ENCODE measurements around the gene APOL4. TPM values are rescaled to one million over a fixed set of nuclear protein-coding genes. Genes with fewer than 3 reads are reported as not detected.
"Not testable (repeated sequence)": the region's sequence is repeated elsewhere in the genome, so short reads cannot be mapped to it uniquely, and the experiment has no call there.

Gene APOL4
- total RNA-seq, 1 donor: not detected

GRCh38 chr22:36218648-36219193, 17.1 kb upstream of the APOL4 start:
- no peak for DNase-seq (ENCODE audit: low read depth)
- no peak for TF ChIP-seq CTCF (IDR thresholded peaks at IDR 0.05; ENCODE audit: insufficient read depth, low read depth, low read length)
- H3K4me3 ChIP-seq (ENCODE audit: low read depth, low read length): no peak overlapping the region

DNA sequence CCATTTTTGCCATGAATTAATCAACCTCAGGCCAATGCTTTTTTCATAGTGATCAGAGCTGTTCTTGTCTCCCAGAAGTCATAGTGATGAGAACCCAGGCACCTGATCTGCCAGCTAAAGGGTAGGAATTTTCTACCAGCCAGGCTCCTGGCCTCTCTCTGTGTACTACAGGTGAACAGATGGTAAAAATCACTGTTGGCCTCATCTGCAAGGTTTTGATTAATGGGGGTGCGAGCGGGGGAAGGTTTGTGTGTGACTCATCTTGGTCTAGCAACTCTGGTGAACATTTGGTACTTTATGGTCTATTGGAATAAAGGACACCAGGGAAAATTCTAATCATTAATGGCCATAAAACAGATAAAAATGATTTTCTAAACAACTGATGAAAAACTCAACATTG, 14.4 kb upstream of the APOL4 start:
- TF ChIP-seq CTCF (IDR thresholded peaks at IDR 0.05; ENCODE audit: insufficient read depth, low read depth, low read length): no peak
- no peak for DNase-seq (ENCODE audit: low read depth)
- H3K4me3 ChIP-seq (ENCODE audit: low read depth, low read length): no peak overlapping the region

GRCh38 chr22:36213586-36213985, 12.0 kb upstream of the APOL4 start:
- no peak for TF ChIP-seq CTCF (IDR thresholded peaks at IDR 0.05; ENCODE audit: insufficient read depth, low read depth, low read length)
- no peak overlapping the region for H3K4me3 ChIP-seq (ENCODE audit: low read depth, low read length)
- DNase-seq (ENCODE audit: low read depth): no peak

GRCh38 chr22:36212901-36213300, 11.3 kb upstream of the APOL4 start:
- TF ChIP-seq CTCF (IDR thresholded peaks at IDR 0.05; ENCODE audit: insufficient read depth, low read depth, low read length): no peak
- H3K4me3 ChIP-seq (ENCODE audit: low read depth, low read length): no peak overlapping the region
- DNase-seq (ENCODE audit: low read depth): no peak

DNA sequence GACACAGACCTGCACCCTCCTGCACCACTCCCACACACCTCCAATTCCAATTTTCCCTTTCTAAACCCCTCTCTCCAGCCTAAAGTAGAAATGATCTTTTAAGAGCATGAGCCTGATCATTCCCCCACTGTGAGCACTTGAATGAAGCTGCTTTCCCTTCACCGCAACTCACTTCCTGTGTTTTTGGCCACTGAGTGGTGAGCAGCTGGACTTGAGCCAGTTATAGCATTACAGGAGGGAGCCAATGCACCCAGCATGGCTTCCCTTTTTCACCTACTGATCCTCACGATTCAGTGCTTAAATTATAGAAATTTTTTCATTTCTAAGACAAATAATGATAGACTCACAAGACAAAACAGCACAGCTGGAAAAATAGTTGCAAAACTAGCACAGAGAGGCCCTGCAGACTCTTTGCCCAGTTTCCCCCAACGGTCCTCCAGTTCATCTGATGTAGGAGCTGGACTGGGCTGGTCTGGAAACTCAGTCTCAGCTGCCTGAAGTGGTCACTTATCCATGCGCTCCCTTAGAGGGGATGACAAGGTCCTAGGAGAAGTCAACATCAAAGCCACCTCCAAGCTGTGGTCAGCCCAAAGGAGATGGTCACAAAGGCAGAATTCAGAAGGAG, 9.7 kb upstream of the APOL4 start:
- no peak for TF ChIP-seq CTCF (IDR thresholded peaks at IDR 0.05; ENCODE audit: insufficient read depth, low read depth, low read length)
- no peak overlapping the region for H3K4me3 ChIP-seq (ENCODE audit: low read depth, low read length)
- peak; percentile 38 for DNase-seq (ENCODE audit: low read depth)

DNA sequence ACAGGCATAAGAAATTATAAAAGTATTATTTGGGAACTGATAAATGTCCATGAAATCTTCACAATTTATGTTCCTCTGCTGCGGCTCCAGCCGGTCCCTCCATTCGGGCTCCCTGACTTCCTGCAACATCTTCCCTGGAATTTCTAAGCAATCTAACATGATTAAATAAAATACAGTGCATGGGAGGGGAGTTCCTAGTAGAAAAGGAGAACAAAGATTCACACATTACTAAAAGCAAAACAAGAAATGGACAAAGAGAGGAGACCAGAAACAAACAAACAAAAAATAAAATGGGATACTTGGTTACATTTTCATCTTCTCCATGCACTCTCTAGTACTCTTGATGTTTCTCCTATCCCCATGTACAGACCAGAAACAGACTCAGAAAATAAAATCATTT, 8.6 kb upstream of the APOL4 start:
- DNase-seq (ENCODE audit: low read depth): no peak
- TF ChIP-seq CTCF (IDR thresholded peaks at IDR 0.05; ENCODE audit: insufficient read depth, low read depth, low read length): no peak
- no peak overlapping the region for H3K4me3 ChIP-seq (ENCODE audit: low read depth, low read length)

GRCh38 chr22:36209488-36209908, 7.9 kb upstream of the APOL4 start:
- DNase-seq (ENCODE audit: low read depth): not testable (repeated sequence)

More at GRCh38 chr22:36209488-36209908, 7.9 kb upstream of the APOL4 start:
- not testable (repeated sequence) for H3K4me3 ChIP-seq (ENCODE audit: low read depth, low read length)
